CD4-positive, alpha-beta memory T cell (primary cell): ENCODE measurements around the gene NES. TPM values are rescaled to one million over a fixed set of nuclear protein-coding genes. Genes with fewer than 3 reads are reported as not detected.

Source experiments
- CTCF ChIA-PET: fragments of 350-600 bp; sonication (Branson Sonifier 250); formaldehyde crosslinking; loops from one replicate; lab custom pipeline; 2021; ENCODE audit warnings: inconsistent platforms; ENCODE audit not compliant: partially characterized antibody; lab: Charles Lee
- POLR2A ChIA-PET: fragments of 350-600 bp; sonication (Branson Sonifier 250); formaldehyde crosslinking; loops from one replicate; lab custom pipeline; 2021; ENCODE audit not compliant: partially characterized antibody; lab: Charles Lee
- DNase-seq, 5 donors: peaks; one replicate each; pipeline versions ENCODE4 v3.0.0 to v3.0.0-alpha.2; 2020 to 2022; ENCODE audit warnings: mixed read lengths in 1 of 5
- H3K27ac ChIP-seq: one replicate; pipeline ENCODE4 v1.7.0; 2013; ENCODE audit warnings: low read depth, low read length
- H3K27me3 ChIP-seq: 2 replicates; pipeline ENCODE4 v1.7.0; 2013; ENCODE audit warnings: mild to moderate bottlenecking, low read length, moderate library complexity; ENCODE audit not compliant: insufficient read depth
- H3K36me3 ChIP-seq: 2 replicates; pipeline ENCODE4 v1.7.0; 2013; ENCODE audit warnings: mild to moderate bottlenecking, low read length, moderate library complexity; ENCODE audit not compliant: insufficient read depth
- H3K4me1 ChIP-seq: 2 replicates; pipeline ENCODE4 v1.7.0; 2013; ENCODE audit warnings: mild to moderate bottlenecking, low read length, moderate library complexity; ENCODE audit not compliant: insufficient read depth
- H3K4me3 ChIP-seq, 2 donors: one replicate each; pipeline ENCODE4 v1.7.0; 2013; ENCODE audit warnings: low read length in 2 of 2, mild to moderate bottlenecking in 1 of 2
- H3K9me3 ChIP-seq, 2 donors: one replicate each; pipeline ENCODE4 v1.7.0; 2013; ENCODE audit warnings: low read length in 2 of 2, control low read depth in 1 of 2; ENCODE audit not compliant: control insufficient read depth in 1 of 2
- H3K27ac Mint-ChIP-seq, 7 donors: one replicate each; pipeline ENCODE4 v1.8.0; 2020 to 2021; ENCODE audit warnings: mixed read lengths in 7 of 7, mild to moderate bottlenecking in 6 of 7, inconsistent platforms in 3 of 7, moderate library complexity in 3 of 7
- H3K27me3 Mint-ChIP-seq, 2 donors: one replicate each; pipeline ENCODE4 v1.8.0; 2020 to 2021; ENCODE audit warnings: mixed read lengths in 2 of 2
- H3K36me3 Mint-ChIP-seq, 2 donors: one replicate each; pipeline ENCODE4 v1.8.0; 2020 to 2021; ENCODE audit warnings: mixed read lengths in 2 of 2, inconsistent platforms in 1 of 2, mild to moderate bottlenecking in 1 of 2
- H3K4me1 Mint-ChIP-seq, 4 donors: one replicate each; pipeline ENCODE4 v1.8.0; 2020 to 2021; ENCODE audit warnings: mixed read lengths in 4 of 4, mild to moderate bottlenecking in 1 of 4
- H3K4me3 Mint-ChIP-seq, 8 donors: one replicate each; pipeline ENCODE4 v1.8.0; 2020 to 2021; ENCODE audit warnings: mixed read lengths in 8 of 8, mild to moderate bottlenecking in 7 of 8, moderate library complexity in 6 of 8, inconsistent platforms in 3 of 8
- H3K9me3 Mint-ChIP-seq, 8 donors: one replicate each; pipeline ENCODE4 v1.8.0; 2020 to 2021; ENCODE audit warnings: mixed read lengths in 8 of 8, mild to moderate bottlenecking in 5 of 8, inconsistent platforms in 3 of 8, moderate library complexity in 1 of 8
- intact Hi-C: fragments of 100-400 bp; cut with micrococcal nuclease; formaldehyde crosslinking; loops from one replicate; pipeline ENCODE4 v1.15.1; 2023
- polyA plus RNA-seq, 2 donors: library from polyadenylated mRNA; unstranded; fragments of 300-500 nt; fragmentation: Illumina TruSeq; gene quantifications; one replicate each; pipeline ENCODE4 v1.2.3, GENCODE V29; 2021
- total RNA-seq, 2 experiments: library from RNA; stranded (reverse); gene quantifications; one replicate each; pipeline ENCODE4 v1.2.3, GENCODE V29; 2021

NES gene
- total and polyA plus RNA-seq, 4 experiments from 2014 or later, result not detected

- Histone ChIP-seq H3K4me3 (no peak overlapping the region), H3K36me3 (no peaks in the 10 kb centered on the region), H3K9me3 (no peaks in the 10 kb centered on the region), H3K4me1 (peaks cover 32% of the 10 kb centered on the region), H3K27me3 (peaks cover 6% of the 10 kb centered on the region), H3K27ac (no peak overlapping the region)
- Mint-ChIP-seq H3K4me1 (peaks cover 8 to 47% (median 24%) of the 10 kb centered on the region in 4 donors), H3K4me3 (peak overlapping the region in 2 of 8 donors; percentile 12 to 49), H3K27me3 (peaks cover 4 to 6% of the 10 kb centered on the region in 2 donors), H3K27ac (peak overlapping the region in 5 of 7 donors; percentile 13 to 72 (median 48)), H3K36me3 (peaks cover 0 to 4% of the 10 kb centered on the region in 2 donors), H3K9me3 (no peaks in the 10 kb centered on the region)
- DNase-seq, result no peak
- intact Hi-C loops, result loop anchor here (10.0 kb wide), 1 partner anchor 83 kb away; no protein-coding TSS in a partner anchor
- ChIA-PET CTCF (interaction anchor here (2.3 to 12.1 kb wide), 3 partner anchors 19 to 81 kb away, joined by 8 to 187 read pairs (median 63); partner anchors contain the start of genes ISG20L2 and METTL25B), POLR2A (interaction anchor here (0.6 to 4.2 kb wide), 4 partner anchors 13 to 33 kb away, joined by 3 to 35 read pairs (median 13); partner anchors contain the start of genes ISG20L2 and METTL25B)
These were observed 31.0 kb upstream of the NES start for GRCh38 chr1:156708218-156708661.

- Histone ChIP-seq H3K36me3 (no peaks in the 10 kb centered on the region), H3K27me3 (peaks cover 6% of the 10 kb centered on the region), H3K4me1 (peaks cover 32% of the 10 kb centered on the region), H3K27ac (no peak overlapping the region), H3K4me3 (no peak overlapping the region), H3K9me3 (no peaks in the 10 kb centered on the region)
- H3K4me3 Mint-ChIP-seq, result peak overlapping the region; percentile 76 to 90 (median 89)
- H3K4me1 Mint-ChIP-seq, result peaks cover 8 to 47% (median 24%) of the 10 kb centered on the region in 4 donors
- ChIA-PET POLR2A (interaction anchor here (0.6 to 4.2 kb wide), 11 partner anchors 8 to 153 kb away, joined by 3 to 35 read pairs (median 7); partner anchors contain the start of genes HDGF, ISG20L2, METTL25B and MRPL24), CTCF (interaction anchor here (1.4 to 12.1 kb wide), 9 partner anchors 8 to 322 kb away, joined by 3 to 187 read pairs (median 13); partner anchors contain the start of genes ISG20L2, METTL25B and NES)
- DNase-seq, result no peak
- peaks cover 6 to 9% of the 10 kb centered on the region in 2 donors for H3K27me3 Mint-ChIP-seq
- peak overlapping the region in 5 of 7 donors; percentile 81 to 94 (median 83) for H3K27ac Mint-ChIP-seq
- intact Hi-C loops, result loop anchor here (10.0 kb wide), 1 partner anchor 83 kb away; no protein-coding TSS in a partner anchor
- H3K9me3 Mint-ChIP-seq, result no peaks in the 10 kb centered on the region
- H3K36me3 Mint-ChIP-seq, result peaks cover 0 to 4% of the 10 kb centered on the region in 2 donors
These were observed 30.4 kb upstream of the NES start for GRCh38 chr1:156707417-156708217.

GRCh38 chr1:156706657-156707416 lies 29.6 kb upstream of the NES start:
- intact Hi-C loops, result loop anchor here (1.0 to 10.0 kb wide), 4 partner anchors 18 to 82 kb away; partner anchors contain the start of genes ISG20L2 and METTL25B
- ChIA-PET CTCF (interaction anchor here (0.8 to 12.1 kb wide), 20 partner anchors 9 to 813 kb away, joined by 3 to 187 read pairs (median 4); partner anchors contain the start of genes ISG20L2, METTL25B, NES and PRCC), POLR2A (interaction anchor here (0.6 to 4.2 kb wide), 18 partner anchors 9 to 226 kb away, joined by 3 to 35 read pairs (median 4); partner anchors contain the start of genes HDGF, ISG20L2, METTL25B and MRPL24)
- Mint-ChIP-seq H3K4me3 (peak overlapping the region; percentile 88 to 96 (median 89)), H3K27me3 (peaks cover 6 to 9% of the 10 kb centered on the region in 2 donors), H3K9me3 (no peaks in the 10 kb centered on the region), H3K4me1 (peaks cover 8 to 47% (median 24%) of the 10 kb centered on the region in 4 donors), H3K27ac (peak overlapping the region; percentile 84 to 94 (median 93)), H3K36me3 (peaks cover 0 to 4% of the 10 kb centered on the region in 2 donors)
- H3K27ac ChIP-seq, result peak overlapping the region; percentile 63
- peak overlapping the region; percentile 63 to 65 for H3K4me3 ChIP-seq
- H3K9me3 ChIP-seq, result no peaks in the 10 kb centered on the region
- H3K36me3 ChIP-seq, result no peaks in the 10 kb centered on the region
- peak in 1 of 5 donors; percentile 47 for DNase-seq
- H3K27me3 ChIP-seq, result peaks cover 6% of the 10 kb centered on the region
- peaks cover 32% of the 10 kb centered on the region for H3K4me1 ChIP-seq

- peak; percentile 67 to 72 (median 70) for DNase-seq
- Mint-ChIP-seq H3K4me3 (peak overlapping the region; percentile 88 to 96 (median 89)), H3K9me3 (no peaks in the 10 kb centered on the region), H3K27me3 (peaks cover 6 to 9% of the 10 kb centered on the region in 2 donors), H3K4me1 (peaks cover 8 to 47% (median 24%) of the 10 kb centered on the region in 4 donors), H3K27ac (peak overlapping the region; percentile 84 to 94 (median 93)), H3K36me3 (peaks cover 0 to 4% of the 10 kb centered on the region in 2 donors)
- ChIA-PET CTCF (interaction anchor here (0.6 to 12.1 kb wide), 25 partner anchors 9 to 813 kb away, joined by 3 to 187 read pairs (median 4); partner anchors contain the start of genes ISG20L2, METTL25B, NES and PRCC), POLR2A (interaction anchor here (0.6 to 4.2 kb wide), 14 partner anchors 8 to 225 kb away, joined by 3 to 35 read pairs (median 4); partner anchors contain the start of genes HDGF, ISG20L2, METTL25B and MRPL24)
- Histone ChIP-seq H3K4me1 (peaks cover 32% of the 10 kb centered on the region), H3K36me3 (no peaks in the 10 kb centered on the region), H3K27ac (peak overlapping the region; percentile 63), H3K4me3 (peak overlapping the region; percentile 63 to 65), H3K27me3 (peaks cover 6% of the 10 kb centered on the region), H3K9me3 (no peaks in the 10 kb centered on the region)
- intact Hi-C loops, result loop anchor here (1.0 to 10.0 kb wide), 4 partner anchors 17 to 81 kb away; partner anchors contain the start of genes ISG20L2 and METTL25B
These were observed 28.9 kb upstream of the NES start for GRCh38 chr1:156705918-156706656.

- peaks cover 8 to 47% (median 24%) of the 10 kb centered on the region in 4 donors for H3K4me1 Mint-ChIP-seq
- peaks cover 0 to 4% of the 10 kb centered on the region in 2 donors for H3K36me3 Mint-ChIP-seq
- H3K4me3 Mint-ChIP-seq, result peak within 1 kb of the TSS; percentile 88 to 96 (median 89)
- ChIA-PET CTCF (interaction anchor here (0.6 to 12.1 kb wide), 20 partner anchors 8 to 259 kb away, joined by 3 to 187 read pairs (median 4); partner anchors contain the start of genes ISG20L2, METTL25B, NES and PRCC), POLR2A (interaction anchor here (1.2 to 4.2 kb wide), 9 partner anchors 12 to 65 kb away, joined by 3 to 35 read pairs (median 9); partner anchors contain the start of genes HDGF, ISG20L2, METTL25B and MRPL24)
- no peaks in the 10 kb centered on the region for H3K9me3 Mint-ChIP-seq
- peaks cover 32% of the 10 kb centered on the region for H3K4me1 ChIP-seq
- peaks cover 6% of the 10 kb centered on the region for H3K27me3 ChIP-seq
- DNase-seq, result peak in 1 of 5 donors; percentile 63
- H3K4me3 ChIP-seq, result peak within 1 kb of the TSS; percentile 63 to 65
- peak within 1 kb of the TSS; percentile 84 to 94 (median 93) for H3K27ac Mint-ChIP-seq
- intact Hi-C loops, result loop anchor here (10.0 kb wide), 1 partner anchor 81 kb away; no protein-coding TSS in a partner anchor
- peak within 1 kb of the TSS; percentile 63 for H3K27ac ChIP-seq
- no peaks in the 10 kb centered on the region for H3K36me3 ChIP-seq
- H3K27me3 Mint-ChIP-seq, result peaks cover 6 to 12% of the 10 kb centered on the region in 2 donors
- no peaks in the 10 kb centered on the region for H3K9me3 ChIP-seq
These were observed 28.2 kb upstream of the NES start, which contains the start of gene CRABP2 for GRCh38 chr1:156705321-156705917. Gene CRABP2, minus strand, starts transcription at chr1:156705583. Its CDS starts 137 bp downstream, at chr1:156705446.
